Osteoblast (primary cell): ENCODE measurements around the gene NOG. TPM values are rescaled to one million over a fixed set of nuclear protein-coding genes. Genes with fewer than 3 reads are reported as not detected.

Experiments
- DNase-seq: peaks from one replicate; pipeline ENCODE4 v3.0.0; 2011; ENCODE audit warnings: low spot score, mixed read lengths; ENCODE audit not compliant: insufficient read length; ENCODE audit errors: missing footprints
- H2AFZ ChIP-seq: 2 replicates; pipeline ENCODE4 v1.6.0; 2011; ENCODE audit warnings: mild to moderate bottlenecking, low read length
- H3K27ac ChIP-seq: 2 replicates; pipeline ENCODE4 v1.5.1; 2011; ENCODE audit warnings: mild to moderate bottlenecking, low read depth, low read length, moderate library complexity
- H3K27me3 ChIP-seq: 2 replicates; pipeline ENCODE4 v1.6.0; 2012; ENCODE audit warnings: mild to moderate bottlenecking, control low read depth, inconsistent platforms, low read length, moderate library complexity; ENCODE audit not compliant: insufficient read depth
- H3K36me3 ChIP-seq: 2 replicates; pipeline ENCODE4 v1.5.1; 2011; ENCODE audit warnings: mild to moderate bottlenecking, low read length, control low read depth, moderate library complexity; ENCODE audit not compliant: insufficient read depth
- H3K4me1 ChIP-seq: 2 replicates; pipeline ENCODE4 v1.5.1; 2011; ENCODE audit warnings: mild to moderate bottlenecking, low read length, control low read depth, moderate library complexity; ENCODE audit not compliant: insufficient read depth
- H3K4me2 ChIP-seq: 2 replicates; pipeline ENCODE4 v1.6.0; 2011; ENCODE audit warnings: mild to moderate bottlenecking, low read length; ENCODE audit not compliant: insufficient read depth
- H3K4me3 ChIP-seq: fragments of 200-600 bp; sonication (generic); 3 replicates; pipeline ENCODE4 v1.5.1; 2012; ENCODE audit warnings: mild to moderate bottlenecking, low read length, inconsistent platforms; ENCODE audit not compliant: insufficient read depth
- H3K79me2 ChIP-seq: 2 replicates; pipeline ENCODE4 v1.6.0; 2012; ENCODE audit warnings: mild to moderate bottlenecking, low read length, control low read depth, inconsistent platforms; ENCODE audit not compliant: insufficient read depth
- H3K9me3 ChIP-seq: 2 replicates; pipeline ENCODE4 v1.5.1; 2011; ENCODE audit warnings: low read depth, low read length, control low read depth
- H4K20me1 ChIP-seq: 2 replicates; pipeline ENCODE4 v1.6.0; 2012; ENCODE audit warnings: mild to moderate bottlenecking, low read length, control low read depth; ENCODE audit not compliant: insufficient read depth
- small RNA-seq: library from RNA; depleted of rRNA; stranded (forward); fragments of <200 nt; gene quantifications from one replicate; pipeline ENCODE3, GENCODE V24; 2012
- total RNA-seq: library from RNA; depleted of rRNA; stranded (reverse); fragments of >200 nt; gene quantifications from 2 replicates; pipeline ENCODE4 v1.2.3, GENCODE V29; 2012
- TF ChIP-seq, protein P1 (sequence below): IDR thresholded peaks from 2 replicates; pipeline ENCODE4 v1.5.1; 2011; ENCODE audit warnings: mild to moderate bottlenecking, low read depth, low read length, moderate library complexity; ENCODE audit errors: extremely low read depth

Gene NOG
- total RNA-seq, 1 donor = 0.72 TPM

DNA sequence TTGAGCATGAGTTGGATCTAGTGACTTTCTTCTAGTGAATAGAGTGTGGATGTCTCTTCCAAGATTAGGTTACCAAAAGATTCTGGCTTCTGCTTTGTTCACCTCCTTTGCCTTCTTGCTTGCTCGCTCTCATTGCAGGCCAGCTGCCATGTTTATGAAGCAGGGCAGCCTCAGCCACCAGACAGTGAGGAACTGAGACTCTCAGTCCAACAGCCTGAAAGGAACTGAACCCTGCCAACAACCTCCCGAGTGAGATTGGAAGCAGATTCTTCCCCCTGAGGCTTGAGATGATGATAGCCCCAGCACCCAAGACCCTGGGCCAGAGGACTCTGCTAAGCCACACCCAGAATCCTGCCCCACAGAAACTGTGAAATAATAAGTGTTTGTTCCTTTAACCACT is 48.4 kb downstream of the NOG start:
- Histone ChIP-seq H4K20me1 (no peaks in the 10 kb centered on the region), H3K79me2 (no peaks in the 10 kb centered on the region), H3K4me2 (no peak overlapping the region), H3K27me3 (no peaks in the 10 kb centered on the region), H2AFZ (no peak overlapping the region), H3K4me3 (no peak overlapping the region), H3K27ac (no peak overlapping the region), H3K4me1 (no peaks in the 10 kb centered on the region), H3K36me3 (no peaks in the 10 kb centered on the region), H3K9me3 (no peaks in the 10 kb centered on the region)
- TF ChIP-seq, protein P1, sequence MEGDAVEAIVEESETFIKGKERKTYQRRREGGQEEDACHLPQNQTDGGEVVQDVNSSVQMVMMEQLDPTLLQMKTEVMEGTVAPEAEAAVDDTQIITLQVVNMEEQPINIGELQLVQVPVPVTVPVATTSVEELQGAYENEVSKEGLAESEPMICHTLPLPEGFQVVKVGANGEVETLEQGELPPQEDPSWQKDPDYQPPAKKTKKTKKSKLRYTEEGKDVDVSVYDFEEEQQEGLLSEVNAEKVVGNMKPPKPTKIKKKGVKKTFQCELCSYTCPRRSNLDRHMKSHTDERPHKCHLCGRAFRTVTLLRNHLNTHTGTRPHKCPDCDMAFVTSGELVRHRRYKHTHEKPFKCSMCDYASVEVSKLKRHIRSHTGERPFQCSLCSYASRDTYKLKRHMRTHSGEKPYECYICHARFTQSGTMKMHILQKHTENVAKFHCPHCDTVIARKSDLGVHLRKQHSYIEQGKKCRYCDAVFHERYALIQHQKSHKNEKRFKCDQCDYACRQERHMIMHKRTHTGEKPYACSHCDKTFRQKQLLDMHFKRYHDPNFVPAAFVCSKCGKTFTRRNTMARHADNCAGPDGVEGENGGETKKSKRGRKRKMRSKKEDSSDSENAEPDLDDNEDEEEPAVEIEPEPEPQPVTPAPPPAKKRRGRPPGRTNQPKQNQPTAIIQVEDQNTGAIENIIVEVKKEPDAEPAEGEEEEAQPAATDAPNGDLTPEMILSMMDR = no peak
- DNase-seq = no peak

DNA sequence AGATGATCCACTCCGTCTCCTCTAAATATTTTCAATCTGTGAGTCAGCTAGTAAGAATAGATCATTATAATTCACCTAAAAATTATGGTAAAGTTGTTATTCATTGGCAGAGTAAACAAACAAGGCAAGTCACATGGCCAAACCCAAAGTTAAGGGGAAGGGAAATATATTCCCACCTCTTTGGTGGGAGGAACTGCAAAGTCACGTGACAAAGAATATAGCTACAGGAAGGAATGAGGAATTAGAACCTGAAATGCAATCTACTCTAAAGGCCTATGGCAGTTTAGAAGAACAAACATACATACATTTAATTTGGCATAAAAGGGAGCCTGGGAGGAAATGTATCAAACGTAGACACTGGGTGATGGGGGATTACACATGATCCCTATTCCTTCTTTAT is 48.9 kb downstream of the NOG start:
- Histone ChIP-seq H3K36me3 (no peaks in the 10 kb centered on the region), H3K79me2 (no peaks in the 10 kb centered on the region), H3K9me3 (no peaks in the 10 kb centered on the region), H3K27me3 (no peaks in the 10 kb centered on the region), H3K4me2 (no peak overlapping the region), H2AFZ (no peak overlapping the region), H3K4me3 (no peak overlapping the region), H3K27ac (no peak overlapping the region), H3K4me1 (no peaks in the 10 kb centered on the region), H4K20me1 (no peaks in the 10 kb centered on the region)
- DNase-seq = no peak
- TF ChIP-seq, protein P1 = no peak

Small RNAs within 50 kb of the gene (small RNA-seq; reads per million reads assigned to genes)
- gene RPL39P33 = not detected

Other genes starting within 250 kb of the NOG start
- gene C17orf67, start 240.2 kb downstream of the NOG start, total RNA-seq = 0.36 and 0.88 TPM in 2 replicates
- 6.2 and 7.7 TPM in 2 replicates for gene DGKE, start 240.5 kb downstream of the NOG start, total RNA-seq